EH (cell line): ENCODE measurements around the gene MZF1.

Source experiments
- DNase-seq: peaks from one replicate; pipeline ENCODE4 v3.0.0-alpha.2; 2015; ENCODE audit warnings: low read depth

Gene MZF1

GRCh38 chr19:58555920-58556621 lies 17.1 kb downstream of the MZF1 start:
- DNase-seq, result no peak

- no peak for DNase-seq
Observed at GRCh38 chr19:58555369-58555885, 17.7 kb downstream of the MZF1 start.

- peak; percentile 97 for DNase-seq
Observed at GRCh38 chr19:58554494-58555368, 18.4 kb downstream of the MZF1 start, which contains the start of gene CHMP2A. Gene CHMP2A (minus strand): TSS chr19:58555105. CDS start chr19:58554212, 893 bp downstream.

GRCh38 chr19:58553799-58554493 lies 19.2 kb downstream of the MZF1 start:
- no peak for DNase-seq

- no peak for DNase-seq
Observed at GRCh38 chr19:58552655-58553054, 20.5 kb downstream of the MZF1 start.

GRCh38 chr19:58551577-58552471 lies 21.3 kb downstream of the MZF1 start:
- DNase-seq, result no peak

GRCh38 chr19:58551123-58551497 lies 22.0 kb downstream of the MZF1 start:
- no peak for DNase-seq

GRCh38 chr19:58550362-58551122 lies 22.6 kb downstream of the MZF1 start:
- no peak for DNase-seq

GRCh38 chr19:58549664-58550361 lies 23.3 kb downstream of the MZF1 start:
- DNase-seq, result no peak

GRCh38 chr19:58548859-58549663 lies 24.1 kb downstream of the MZF1 start:
- no peak for DNase-seq

- no peak for DNase-seq
Observed at GRCh38 chr19:58547323-58548312, 25.5 kb downstream of the MZF1 start.

GRCh38 chr19:58546019-58546530 lies 27.1 kb downstream of the MZF1 start:
- no peak for DNase-seq

- DNase-seq, result peak; percentile 12
Observed at GRCh38 chr19:58545286-58546018, 27.7 kb downstream of the MZF1 start.

GRCh38 chr19:58544591-58545285 lies 28.4 kb downstream of the MZF1 start:
- DNase-seq, result peak; percentile 69

- peak; percentile 99 for DNase-seq
Observed at GRCh38 chr19:58543826-58544590, 29.1 kb downstream of the MZF1 start, which contains the start of gene TRIM28. Gene TRIM28 (plus strand): TSS chr19:58544064. CDS start chr19:58544758, 694 bp downstream.
